Panc1 (cell line): ENCODE measurements around the gene RFX1. TPM values are rescaled to one million over a fixed set of nuclear protein-coding genes. Genes with fewer than 3 reads are reported as not detected.

Experiments
- ATAC-seq: fragments of 200-7000 bp; cut with Tn5 transposase; 2 replicates; pipeline ENCODE4 v1.9.1; 2020; ENCODE audit warnings: mild to moderate bottlenecking, moderate library complexity
- BruUV-seq: library from RNA; stranded (reverse); fragments of 400-500 nt; replicated peaks from 2 replicates; lab custom pipeline; 2021; lab: Mats Ljungman, UMichigan
- CTCF ChIA-PET: fragments of 300-600 bp; sonication (Branson Sonifier 250); formaldehyde crosslinking; loops from one replicate; lab custom pipeline; 2022; ENCODE audit warnings: antibody characterized with exemption; lab: Charles Lee
- POLR2A ChIA-PET: fragments of 300-600 bp; sonication (Branson Sonifier 250); formaldehyde crosslinking; loops from one replicate; lab custom pipeline; 2022; ENCODE audit warnings: antibody characterized with exemption; lab: Charles Lee
- DNase-seq: peaks from one replicate; pipeline ENCODE4 v3.0.0-alpha.2; 2010; ENCODE audit warnings: low read depth, low spot score
- H3K27ac ChIP-seq: 2 replicates; pipeline ENCODE4 v1.5.1; 2011; ENCODE audit warnings: mild to moderate bottlenecking, low read length, inconsistent platforms
- H3K27me3 ChIP-seq: fragments of 200-500 bp; sonication (Bioruptor generic); 2 replicates; pipeline ENCODE4 v1.6.0; 2014; ENCODE audit warnings: low read length, inconsistent platforms; ENCODE audit not compliant: control insufficient read depth, insufficient read depth
- H3K36me3 ChIP-seq: fragments of 200-500 bp; sonication (Bioruptor generic); 2 replicates; pipeline ENCODE4 v1.5.1; 2014; ENCODE audit warnings: inconsistent platforms, mild to moderate bottlenecking, low read length, moderate library complexity; ENCODE audit not compliant: control insufficient read depth, insufficient read depth
- H3K4me1 ChIP-seq: 2 replicates; pipeline ENCODE4 v1.5.1; 2011; ENCODE audit warnings: inconsistent platforms, mild to moderate bottlenecking, low read length, moderate library complexity; ENCODE audit not compliant: control insufficient read depth, insufficient read depth
- H3K4me3 ChIP-seq, 2 experiments: 2 replicates each; pipeline ENCODE4 v1.5.1; 2011 to 2012; ENCODE audit warnings: low read depth in 2 of 2, low read length in 2 of 2, mild to moderate bottlenecking in 2 of 2, inconsistent platforms in 1 of 2, moderate library complexity in 1 of 2
- H3K9me3 ChIP-seq: fragments of 200-500 bp; sonication (Bioruptor generic); 2 replicates; pipeline ENCODE4 v1.5.1; 2014; ENCODE audit warnings: low read depth, mild to moderate bottlenecking, inconsistent platforms, low read length, moderate library complexity; ENCODE audit not compliant: control insufficient read depth, insufficient read depth
- POLR2AphosphoS5 ChIP-seq: IDR thresholded peaks from 2 replicates; pipeline ENCODE4 v1.6.1; 2012; ENCODE audit warnings: mild to moderate bottlenecking, low read depth, low read length, moderate library complexity
- SIN3A ChIP-seq: IDR thresholded peaks from 2 replicates; pipeline ENCODE4 v1.6.1; 2012; ENCODE audit warnings: low read depth, mild to moderate bottlenecking, low read length, moderate library complexity, borderline replicate concordance; ENCODE audit not compliant: insufficient read depth
- TCF7L2 ChIP-seq: IDR thresholded peaks from 2 replicates; pipeline ENCODE4 v1.6.1; 2011; ENCODE audit warnings: mild to moderate bottlenecking, low read depth, low read length, inconsistent platforms
- in situ Hi-C: cut with HindIII; loops from 2 replicates; pipeline ENCODE4 v1.10.0; 2016; ENCODE audit warnings: low sequenced_read_pairs, low pct_unique_long_range_greater_than_20kb
- intact Hi-C: fragments of 100-400 bp; cut with micrococcal nuclease; formaldehyde crosslinking; loops from one replicate; pipeline ENCODE4 v1.10.0; 2022; ENCODE audit not compliant: unreplicated experiment
- total RNA-seq: library from RNA; stranded (reverse); gene quantifications from one replicate; pipeline ENCODE4 v1.2.1, GENCODE V29; 2021; ENCODE audit not compliant: unreplicated experiment
- TF ChIP-seq, protein P1 (sequence below): fragments of 450-650 bp; IDR thresholded peaks from 2 replicates; pipeline ENCODE4 v1.5.1; 2017; ENCODE audit warnings: mild to moderate bottlenecking
- TF ChIP-seq, protein P2 (sequence below), 2 experiments: IDR thresholded peaks; 2 replicates each; pipeline ENCODE4 v1.6.1; 2011 to 2012; ENCODE audit warnings: low read depth in 2 of 2, control low read depth in 1 of 2, low read length in 1 of 2, mild to moderate bottlenecking in 1 of 2, moderate library complexity in 1 of 2; ENCODE audit not compliant: insufficient read depth in 1 of 2

Gene RFX1
- total RNA-seq, 1 experiment from 2014 or later = 15.2 TPM

DNA sequence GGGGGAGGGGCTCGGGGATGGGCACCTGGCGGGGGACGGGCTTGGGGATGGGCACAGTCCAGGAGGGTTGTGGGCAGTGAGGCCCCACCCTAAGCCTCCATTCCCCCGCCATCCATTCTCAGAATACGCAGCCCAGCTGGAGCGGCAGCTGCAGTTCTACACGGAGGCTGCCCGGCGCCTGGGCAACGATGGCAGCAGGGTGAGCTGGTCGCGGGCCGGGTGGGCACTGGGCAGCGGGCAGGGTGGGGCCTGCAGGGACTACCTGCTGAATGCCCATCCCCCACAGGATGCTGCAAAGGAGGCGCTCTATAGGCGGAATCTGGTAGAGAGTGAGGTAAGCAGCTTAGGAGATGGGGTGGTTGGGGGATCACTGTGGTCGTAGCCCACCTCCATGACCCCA lies 76.2 kb downstream of the RFX1 start:
- DNase-seq (no peak), ATAC-seq (no peak)
- intact Hi-C loops (no loop called here), in situ Hi-C loops (no loop called here)
- Histone ChIP-seq H3K9me3 (no peaks in the 10 kb centered on the region), H3K4me1 (no peaks in the 10 kb centered on the region), H3K27ac (no peak overlapping the region), H3K36me3 (no peaks in the 10 kb centered on the region), H3K27me3 (no peaks in the 10 kb centered on the region), H3K4me3 (no peak overlapping the region)
- BruUV-seq = no TSS peak
- CTCF ChIA-PET = no interaction called here
- POLR2A ChIA-PET = no interaction called here
- TF ChIP-seq SIN3A = no peak
- no peak for TF ChIP-seq POLR2AphosphoS5
- no peak for TF ChIP-seq TCF7L2
- TF ChIP-seq, protein P1, sequence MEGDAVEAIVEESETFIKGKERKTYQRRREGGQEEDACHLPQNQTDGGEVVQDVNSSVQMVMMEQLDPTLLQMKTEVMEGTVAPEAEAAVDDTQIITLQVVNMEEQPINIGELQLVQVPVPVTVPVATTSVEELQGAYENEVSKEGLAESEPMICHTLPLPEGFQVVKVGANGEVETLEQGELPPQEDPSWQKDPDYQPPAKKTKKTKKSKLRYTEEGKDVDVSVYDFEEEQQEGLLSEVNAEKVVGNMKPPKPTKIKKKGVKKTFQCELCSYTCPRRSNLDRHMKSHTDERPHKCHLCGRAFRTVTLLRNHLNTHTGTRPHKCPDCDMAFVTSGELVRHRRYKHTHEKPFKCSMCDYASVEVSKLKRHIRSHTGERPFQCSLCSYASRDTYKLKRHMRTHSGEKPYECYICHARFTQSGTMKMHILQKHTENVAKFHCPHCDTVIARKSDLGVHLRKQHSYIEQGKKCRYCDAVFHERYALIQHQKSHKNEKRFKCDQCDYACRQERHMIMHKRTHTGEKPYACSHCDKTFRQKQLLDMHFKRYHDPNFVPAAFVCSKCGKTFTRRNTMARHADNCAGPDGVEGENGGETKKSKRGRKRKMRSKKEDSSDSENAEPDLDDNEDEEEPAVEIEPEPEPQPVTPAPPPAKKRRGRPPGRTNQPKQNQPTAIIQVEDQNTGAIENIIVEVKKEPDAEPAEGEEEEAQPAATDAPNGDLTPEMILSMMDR = no peak
- TF ChIP-seq, protein P2, sequence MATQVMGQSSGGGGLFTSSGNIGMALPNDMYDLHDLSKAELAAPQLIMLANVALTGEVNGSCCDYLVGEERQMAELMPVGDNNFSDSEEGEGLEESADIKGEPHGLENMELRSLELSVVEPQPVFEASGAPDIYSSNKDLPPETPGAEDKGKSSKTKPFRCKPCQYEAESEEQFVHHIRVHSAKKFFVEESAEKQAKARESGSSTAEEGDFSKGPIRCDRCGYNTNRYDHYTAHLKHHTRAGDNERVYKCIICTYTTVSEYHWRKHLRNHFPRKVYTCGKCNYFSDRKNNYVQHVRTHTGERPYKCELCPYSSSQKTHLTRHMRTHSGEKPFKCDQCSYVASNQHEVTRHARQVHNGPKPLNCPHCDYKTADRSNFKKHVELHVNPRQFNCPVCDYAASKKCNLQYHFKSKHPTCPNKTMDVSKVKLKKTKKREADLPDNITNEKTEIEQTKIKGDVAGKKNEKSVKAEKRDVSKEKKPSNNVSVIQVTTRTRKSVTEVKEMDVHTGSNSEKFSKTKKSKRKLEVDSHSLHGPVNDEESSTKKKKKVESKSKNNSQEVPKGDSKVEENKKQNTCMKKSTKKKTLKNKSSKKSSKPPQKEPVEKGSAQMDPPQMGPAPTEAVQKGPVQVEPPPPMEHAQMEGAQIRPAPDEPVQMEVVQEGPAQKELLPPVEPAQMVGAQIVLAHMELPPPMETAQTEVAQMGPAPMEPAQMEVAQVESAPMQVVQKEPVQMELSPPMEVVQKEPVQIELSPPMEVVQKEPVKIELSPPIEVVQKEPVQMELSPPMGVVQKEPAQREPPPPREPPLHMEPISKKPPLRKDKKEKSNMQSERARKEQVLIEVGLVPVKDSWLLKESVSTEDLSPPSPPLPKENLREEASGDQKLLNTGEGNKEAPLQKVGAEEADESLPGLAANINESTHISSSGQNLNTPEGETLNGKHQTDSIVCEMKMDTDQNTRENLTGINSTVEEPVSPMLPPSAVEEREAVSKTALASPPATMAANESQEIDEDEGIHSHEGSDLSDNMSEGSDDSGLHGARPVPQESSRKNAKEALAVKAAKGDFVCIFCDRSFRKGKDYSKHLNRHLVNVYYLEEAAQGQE (IDR thresholded peaks at IDR 0.05; ENCODE audit: insufficient read depth in 1 of 2, low read depth in 2 of 2, low read length in 1 of 2) = no peak

DNA sequence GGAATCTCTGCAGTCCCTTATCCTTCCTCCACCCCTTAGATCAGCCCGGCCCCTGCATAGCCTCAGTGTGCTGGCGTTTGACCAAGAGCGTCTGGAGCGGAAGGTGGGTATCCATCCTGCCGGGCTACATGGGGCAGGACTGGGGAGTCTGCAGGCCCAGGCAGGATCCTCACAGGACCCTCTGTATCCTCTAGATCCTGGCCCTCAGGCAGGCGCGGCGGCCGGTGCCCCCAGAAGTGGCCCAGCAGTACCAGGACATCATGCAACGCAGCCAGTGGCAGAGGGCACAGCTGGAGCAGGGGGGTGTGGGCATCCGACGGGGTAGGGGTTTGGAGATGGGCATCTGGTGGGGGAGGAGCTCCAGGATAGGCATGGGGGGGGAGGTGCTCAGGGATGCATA lies 76.8 kb downstream of the RFX1 start:
- ATAC-seq (no peak), DNase-seq (no peak)
- Histone ChIP-seq H3K27me3 (no peaks in the 10 kb centered on the region), H3K4me3 (no peak overlapping the region), H3K9me3 (no peaks in the 10 kb centered on the region), H3K36me3 (no peaks in the 10 kb centered on the region), H3K27ac (no peak overlapping the region), H3K4me1 (no peaks in the 10 kb centered on the region)
- intact Hi-C loops = no loop called here
- TF ChIP-seq SIN3A = no peak
- ChIA-PET POLR2A (no interaction called here), CTCF (no interaction called here)
- in situ Hi-C loops = no loop called here
- no TSS peak for BruUV-seq

GRCh38 chr19:13926715-13927114 lies 79.4 kb downstream of the RFX1 start:
- Histone ChIP-seq H3K27ac (no peak overlapping the region), H3K27me3 (no peaks in the 10 kb centered on the region), H3K4me1 (no peaks in the 10 kb centered on the region), H3K36me3 (no peaks in the 10 kb centered on the region), H3K9me3 (no peaks in the 10 kb centered on the region), H3K4me3 (no peak overlapping the region)
- DNase-seq (no peak), ATAC-seq (no peak)
- in situ Hi-C loops = no loop called here
- ChIA-PET POLR2A (no interaction called here), CTCF (no interaction called here)
- TF ChIP-seq, protein P2 (IDR thresholded peaks at IDR 0.05; ENCODE audit: insufficient read depth in 1 of 2, low read depth in 2 of 2, low read length in 1 of 2) = no peak
- no peak for TF ChIP-seq TCF7L2
- no peak for TF ChIP-seq POLR2AphosphoS5
- no peak for TF ChIP-seq SIN3A
- TF ChIP-seq, protein P1 = no peak
- intact Hi-C loops = no loop called here
- BruUV-seq = no TSS peak
